ENCODE measurements around the gene ZBTB7A.

DNA sequence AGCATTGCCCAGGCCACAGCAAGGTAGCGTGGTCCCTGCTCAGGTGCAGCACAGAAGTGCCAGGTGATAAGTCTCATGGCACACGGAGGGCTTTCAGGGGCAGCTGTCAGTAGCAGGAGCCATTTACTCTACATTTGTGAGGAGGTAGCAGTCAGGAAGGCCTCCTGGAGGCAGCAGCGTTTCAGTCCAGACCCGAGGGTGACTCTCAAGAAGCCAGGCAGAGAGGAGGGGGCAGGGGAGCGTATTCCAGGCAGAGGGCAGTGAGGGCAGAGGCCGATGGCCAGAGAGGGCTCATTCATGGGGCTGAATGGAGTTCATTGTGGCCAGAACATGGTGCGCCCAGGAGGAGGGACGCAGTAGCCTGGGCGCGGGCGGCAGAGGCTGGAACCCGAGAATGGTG is 50.2 kb downstream of the ZBTB7A start:
- TF ChIP-seq CTCF (IDR thresholded peaks at IDR 0.05; ENCODE audit: low read depth, low read length): no peak
- no peak for TF ChIP-seq EZH2phosphoT487 (IDR thresholded peaks at IDR 0.05; ENCODE audit: low read depth)

Data from OCI-LY3 (cell line).